SK-N-MC (cell line): ENCODE data around the gene NALCN.

Experiments used
- EZH2 ChIP-seq: fragments of 200-600 bp; sonication (generic); IDR thresholded peaks from one replicate; pipeline ENCODE4 v1.6.1; 2017; ENCODE audit warnings: antibody characterized with exemption
- FOXP2 ChIP-seq: optimal IDR thresholded peaks from 2 replicates; pipeline ENCODE3; 2011; ENCODE audit warnings: mild to moderate bottlenecking, moderate library complexity; ENCODE audit not compliant: insufficient read depth; ENCODE audit errors: extremely low read length, control extremely low read depth
- POLR2AphosphoS5 ChIP-seq: IDR thresholded peaks from 2 replicates; pipeline ENCODE4 v1.6.1; 2012; ENCODE audit warnings: mild to moderate bottlenecking, low read depth, low read length, borderline replicate concordance

DNA sequence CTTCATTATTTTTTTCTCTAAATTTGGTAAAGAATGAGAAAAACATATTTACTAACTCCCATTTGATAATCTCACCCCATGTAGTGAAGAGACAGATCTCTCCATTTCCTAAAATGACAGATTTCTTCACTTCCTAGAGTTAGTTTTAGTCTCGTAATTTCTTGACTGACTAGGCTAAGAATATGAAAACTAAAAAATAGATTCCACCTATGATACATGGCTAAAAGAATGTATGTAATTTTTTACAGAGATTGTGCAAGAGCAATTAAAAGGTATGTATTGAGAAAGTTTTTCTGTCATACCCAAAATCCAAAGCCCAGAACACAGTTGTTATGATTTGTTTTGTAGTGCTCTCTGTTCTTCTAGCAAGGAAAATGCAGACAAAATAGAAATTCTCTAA is 9.5 kb downstream of the NALCN start:
- no peak for TF ChIP-seq EZH2
- TF ChIP-seq POLR2AphosphoS5: no peak
- TF ChIP-seq FOXP2: no peak
